Mesendoderm (in vitro differentiated cells): ENCODE data around the gene DOCK2.
A peak's percentile ranks its signal among the peaks of the same experiment; 100 is the strongest.

Experiments used
- DNase-seq: peaks from one replicate; pipeline ENCODE4 v3.0.0; 2013
- H2AK5ac ChIP-seq: 2 replicates; pipeline ENCODE4 v1.6.1; 2013; ENCODE audit warnings: low read length, inconsistent platforms
- H2BK120ac ChIP-seq: 2 replicates; pipeline ENCODE4 v1.6.1; 2013; ENCODE audit warnings: low read depth, mild to moderate bottlenecking, low read length, moderate library complexity, mixed read lengths
- H2BK15ac ChIP-seq: replicated peaks from 2 replicates; pipeline ENCODE4 v1.6.1; 2013; ENCODE audit warnings: low read depth, mild to moderate bottlenecking, moderate library complexity
- H2BK5ac ChIP-seq: 2 replicates; pipeline ENCODE4 v1.6.1; 2013; ENCODE audit warnings: low read length, inconsistent platforms
- H3K18ac ChIP-seq: 2 replicates; pipeline ENCODE4 v1.6.1; 2013; ENCODE audit warnings: mild to moderate bottlenecking, low read length, mixed read lengths
- H3K23ac ChIP-seq: one replicate; pipeline ENCODE4 v1.6.1; 2013; ENCODE audit warnings: low read length
- H3K27ac ChIP-seq: 2 replicates; pipeline ENCODE4 v1.5.1; 2013; ENCODE audit warnings: low read depth, mild to moderate bottlenecking, inconsistent platforms, low read length, moderate library complexity
- H3K27me3 ChIP-seq: 2 replicates; pipeline ENCODE4 v1.6.1; 2013; ENCODE audit warnings: low read length, control low read depth, mild to moderate bottlenecking, inconsistent platforms; ENCODE audit not compliant: insufficient read depth, poor library complexity
- H3K36me3 ChIP-seq: 2 replicates; pipeline ENCODE4 v1.6.1; 2013; ENCODE audit warnings: low read length, inconsistent platforms; ENCODE audit not compliant: control insufficient read depth, insufficient read depth
- H3K4ac ChIP-seq: one replicate; pipeline ENCODE4 v1.6.1; 2013; ENCODE audit warnings: low read depth, mild to moderate bottlenecking, low read length, moderate library complexity
- H3K4me1 ChIP-seq: 2 replicates; pipeline ENCODE4 v1.6.1; 2013; ENCODE audit warnings: low read depth, low read length, inconsistent platforms; ENCODE audit not compliant: control insufficient read depth
- H3K4me2 ChIP-seq: 2 replicates; pipeline ENCODE4 v1.6.1; 2013; ENCODE audit warnings: low read length
- H3K4me3 ChIP-seq: 2 replicates; pipeline ENCODE4 v1.5.1; 2013; ENCODE audit warnings: mild to moderate bottlenecking, low read length
- H3K56ac ChIP-seq: one replicate; pipeline ENCODE4 v1.6.1; 2013; ENCODE audit warnings: low read length
- H3K79me1 ChIP-seq: 2 replicates; pipeline ENCODE4 v1.6.1; 2013; ENCODE audit warnings: low read length, inconsistent platforms
- H3K79me2 ChIP-seq: 2 replicates; pipeline ENCODE4 v1.6.1; 2013; ENCODE audit warnings: mild to moderate bottlenecking, low read length; ENCODE audit not compliant: control insufficient read depth, insufficient read depth
- H3K9ac ChIP-seq: 2 replicates; pipeline ENCODE4 v1.6.1; 2013; ENCODE audit warnings: low read length, inconsistent platforms
- H4K5ac ChIP-seq: one replicate; pipeline ENCODE4 v1.6.1; 2013; ENCODE audit warnings: low read length
- H4K8ac ChIP-seq: one replicate; pipeline ENCODE4 v1.6.1; 2013; ENCODE audit warnings: low read depth, mild to moderate bottlenecking, control low read depth, low read length, moderate library complexity
- WGBS: extraction: QIAGEN DNeasy Blood & Tissue Kit; methylation state at CpG from one replicate; pipeline ENCODE4 v1.1.7; 2013; ENCODE audit warnings: low lambda C conversion rate, missing lambda C conversion rate; ENCODE audit not compliant: insufficient coverage; ENCODE audit errors: extremely low coverage; 5-methylcytosine and 5-hydroxymethylcytosine counted together

DOCK2 gene

GRCh38 chr5:170110403-170111087 is 473.5 kb downstream of the DOCK2 start:
- no CpG with 5 or more reads among the region's 3 CpGs for WGBS

GRCh38 chr5:170111088-170111785 is 474.2 kb downstream of the DOCK2 start:
- Histone ChIP-seq H3K4me1 (peaks cover 16% of the 10 kb centered on the region), H3K4me3 (no peak overlapping the region), H3K23ac (peak overlapping the region; percentile 66), H3K4ac (peak overlapping the region; percentile 57), H4K8ac (no peak overlapping the region), H3K36me3 (no peaks in the 10 kb centered on the region), H2BK5ac (peak overlapping the region; percentile 39), H4K5ac (no peak overlapping the region), H3K4me2 (no peak overlapping the region), H3K56ac (peak overlapping the region; percentile 63), H2AK5ac (no peak overlapping the region), H3K79me1 (no peaks in the 10 kb centered on the region), H2BK15ac (no peak overlapping the region), H2BK120ac (no peak overlapping the region), H3K79me2 (no peaks in the 10 kb centered on the region), H3K27ac (peak overlapping the region; percentile 4), H3K27me3 (no peaks in the 10 kb centered on the region), H3K18ac (peak overlapping the region; percentile 5), H3K9ac (no peak overlapping the region)
- no CpG with 5 or more reads among the region's 8 CpGs for WGBS
- no peak for DNase-seq

More at GRCh38 chr5:170110403-170111087, 473.5 kb downstream of the DOCK2 start:
- no peak overlapping the region for H4K5ac ChIP-seq
- H3K9ac ChIP-seq, result no peak overlapping the region
- H3K23ac ChIP-seq, result no peak overlapping the region
- peak; percentile 86 for DNase-seq
- H3K4me3 ChIP-seq, result no peak overlapping the region
- H4K8ac ChIP-seq, result no peak overlapping the region
- H3K27ac ChIP-seq, result peak overlapping the region; percentile 15
- H3K79me1 ChIP-seq, result no peaks in the 10 kb centered on the region
- H3K36me3 ChIP-seq, result no peaks in the 10 kb centered on the region
- H2BK5ac ChIP-seq, result peak overlapping the region; percentile 24
- H3K4me1 ChIP-seq, result peaks cover 16% of the 10 kb centered on the region
- H3K4ac ChIP-seq, result no peak overlapping the region
- no peak overlapping the region for H2AK5ac ChIP-seq
- H3K18ac ChIP-seq, result no peak overlapping the region
- H2BK15ac ChIP-seq, result no peak overlapping the region
- H3K27me3 ChIP-seq, result no peaks in the 10 kb centered on the region
- H2BK120ac ChIP-seq, result no peak overlapping the region
- H3K56ac ChIP-seq, result peak overlapping the region; percentile 51
- H3K4me2 ChIP-seq, result no peak overlapping the region
- H3K79me2 ChIP-seq, result no peaks in the 10 kb centered on the region

GRCh38 chr5:170112876-170113521 is 475.9 kb downstream of the DOCK2 start:
- no peak overlapping the region for H4K5ac ChIP-seq
- peak; percentile 41 for DNase-seq
- H3K4me1 ChIP-seq, result peaks cover 16% of the 10 kb centered on the region
- no peak overlapping the region for H3K4ac ChIP-seq
- no peak overlapping the region for H2BK120ac ChIP-seq
- no peaks in the 10 kb centered on the region for H3K79me2 ChIP-seq
- no peak overlapping the region for H3K4me3 ChIP-seq
- peak overlapping the region; percentile 30 for H3K56ac ChIP-seq
- no peak overlapping the region for H3K4me2 ChIP-seq
- no peaks in the 10 kb centered on the region for H3K27me3 ChIP-seq
- no peaks in the 10 kb centered on the region for H3K79me1 ChIP-seq
- no peaks in the 10 kb centered on the region for H3K36me3 ChIP-seq
- no peak overlapping the region for H2BK5ac ChIP-seq
- H3K18ac ChIP-seq, result no peak overlapping the region
- no peak overlapping the region for H3K27ac ChIP-seq
- WGBS, result no CpG with 5 or more reads among the region's 6 CpGs
- no peak overlapping the region for H4K8ac ChIP-seq
- H3K23ac ChIP-seq, result no peak overlapping the region
- no peak overlapping the region for H2BK15ac ChIP-seq
- no peak overlapping the region for H3K9ac ChIP-seq
- no peak overlapping the region for H2AK5ac ChIP-seq

- Histone ChIP-seq H3K4me1 (peaks cover 16% of the 10 kb centered on the region), H3K36me3 (no peaks in the 10 kb centered on the region), H2BK5ac (no peak overlapping the region), H3K23ac (no peak overlapping the region), H3K9ac (no peak overlapping the region), H3K56ac (peak overlapping the region; percentile 30), H2BK120ac (no peak overlapping the region), H3K79me2 (no peaks in the 10 kb centered on the region), H2BK15ac (no peak overlapping the region), H3K4me2 (no peak overlapping the region), H3K4me3 (no peak overlapping the region), H3K18ac (no peak overlapping the region), H3K4ac (no peak overlapping the region), H3K27me3 (no peaks in the 10 kb centered on the region), H3K27ac (no peak overlapping the region), H4K5ac (no peak overlapping the region), H3K79me1 (no peaks in the 10 kb centered on the region), H2AK5ac (no peak overlapping the region), H4K8ac (no peak overlapping the region)
- DNase-seq, result no peak
- no CpG with 5 or more reads among the region's 3 CpGs for WGBS
These were observed 476.4 kb downstream of the DOCK2 start for GRCh38 chr5:170113522-170113900.

GRCh38 chr5:170114271-170114670 is 477.2 kb downstream of the DOCK2 start:
- DNase-seq, result no peak

More at GRCh38 chr5:170114271-170114670, 477.2 kb downstream of the DOCK2 start:
- Histone ChIP-seq H2BK120ac (no peak overlapping the region), H3K56ac (no peak overlapping the region), H3K36me3 (no peaks in the 10 kb centered on the region), H2AK5ac (no peak overlapping the region), H4K5ac (no peak overlapping the region), H3K4me3 (no peak overlapping the region), H3K4ac (no peak overlapping the region), H3K9ac (no peak overlapping the region), H3K79me2 (no peaks in the 10 kb centered on the region), H3K27ac (no peak overlapping the region), H3K27me3 (no peaks in the 10 kb centered on the region), H3K23ac (no peak overlapping the region), H4K8ac (no peak overlapping the region), H3K4me1 (peaks cover 12% of the 10 kb centered on the region), H3K18ac (no peak overlapping the region), H3K4me2 (no peak overlapping the region), H2BK15ac (no peak overlapping the region), H3K79me1 (no peaks in the 10 kb centered on the region), H2BK5ac (no peak overlapping the region)
- no CpG with 5 or more reads among the region's 7 CpGs for WGBS
